Fibroblast of villous mesenchyme (primary cell): ENCODE measurements around the gene ABCA4. TPM values are rescaled to one million over a fixed set of nuclear protein-coding genes. Genes with fewer than 3 reads are reported as not detected.

ENCODE experiments used
- DNase-seq: peaks from one replicate; pipeline ENCODE4 v3.0.0-alpha.2; 2010; ENCODE audit warnings: low read depth
- H3K4me3 ChIP-seq: 2 replicates; pipeline ENCODE4 v1.5.1; 2011; ENCODE audit warnings: low read depth, mild to moderate bottlenecking, low read length
- CTCF ChIP-seq: IDR thresholded peaks from 2 replicates; pipeline ENCODE4 v1.5.1; 2012; ENCODE audit warnings: low read depth, mild to moderate bottlenecking, low read length; ENCODE audit not compliant: insufficient read depth
- total RNA-seq: library from RNA; depleted of rRNA; stranded (reverse); fragments of >200 nt; gene quantifications from 2 replicates; pipeline ENCODE4 v1.2.3, GENCODE V29; 2012

ABCA4 gene
- total RNA-seq, 1 donor = 0.43 TPM

DNA sequence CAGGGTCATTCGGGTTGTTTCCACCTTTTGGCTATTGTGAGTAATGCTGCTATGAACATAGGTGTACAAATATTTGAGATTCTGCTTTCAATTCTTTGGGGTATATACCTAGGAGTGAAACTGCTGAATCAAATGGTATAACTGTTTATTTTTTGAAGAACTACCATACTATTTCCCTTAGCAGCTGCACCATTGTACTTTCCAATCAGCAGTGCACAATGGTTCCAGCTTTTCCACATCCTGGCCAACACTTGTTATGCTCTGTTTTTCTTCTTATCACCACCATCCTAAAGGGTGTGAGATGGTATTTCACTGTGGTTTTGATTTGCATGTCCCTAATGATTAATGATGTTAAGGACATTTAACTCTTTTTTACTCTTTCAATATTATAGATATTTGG lies 3.6 kb upstream of the ABCA4 start:
- TF ChIP-seq CTCF = no peak
- H3K4me3 ChIP-seq = no peak overlapping the region
- no peak for DNase-seq

DNA sequence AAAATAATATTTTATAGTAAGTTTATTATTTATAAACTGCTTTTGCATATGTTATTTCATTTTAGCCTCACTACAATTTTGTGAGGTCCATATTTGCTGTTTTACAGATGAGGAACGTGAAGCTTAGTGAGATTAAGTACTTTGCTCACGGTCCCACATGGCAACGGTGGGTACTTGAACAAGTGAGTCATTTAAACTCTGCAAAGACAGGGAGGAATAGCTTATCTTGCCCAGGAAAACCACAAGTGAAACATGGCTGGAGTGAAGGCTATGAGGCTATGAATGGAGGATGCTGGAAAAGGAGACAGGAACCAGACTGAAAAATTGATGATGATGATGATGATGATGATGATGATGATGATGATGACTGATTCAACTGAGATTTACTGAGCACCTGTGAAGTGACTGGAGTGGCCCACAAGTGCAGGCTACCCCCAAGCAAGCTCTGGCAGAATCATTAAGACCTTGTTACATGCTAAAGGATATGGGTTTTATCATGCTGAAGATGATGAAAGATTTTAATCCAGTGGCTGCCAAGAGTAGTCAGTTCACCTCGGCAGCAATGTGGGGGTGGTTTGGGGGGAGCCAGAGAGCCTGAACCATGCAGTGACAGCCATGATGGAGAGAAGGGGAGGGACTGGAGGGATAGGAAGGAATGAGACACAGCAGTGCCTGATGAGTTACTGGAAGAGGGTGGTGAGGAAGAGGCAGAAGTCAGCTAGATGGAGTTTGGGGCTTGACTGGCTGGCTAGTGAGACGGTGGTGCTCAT lies 1.4 kb upstream of the ABCA4 start:
- TF ChIP-seq CTCF = no peak
- peak; percentile 41 for DNase-seq
- H3K4me3 ChIP-seq = no peak overlapping the region

DNA sequence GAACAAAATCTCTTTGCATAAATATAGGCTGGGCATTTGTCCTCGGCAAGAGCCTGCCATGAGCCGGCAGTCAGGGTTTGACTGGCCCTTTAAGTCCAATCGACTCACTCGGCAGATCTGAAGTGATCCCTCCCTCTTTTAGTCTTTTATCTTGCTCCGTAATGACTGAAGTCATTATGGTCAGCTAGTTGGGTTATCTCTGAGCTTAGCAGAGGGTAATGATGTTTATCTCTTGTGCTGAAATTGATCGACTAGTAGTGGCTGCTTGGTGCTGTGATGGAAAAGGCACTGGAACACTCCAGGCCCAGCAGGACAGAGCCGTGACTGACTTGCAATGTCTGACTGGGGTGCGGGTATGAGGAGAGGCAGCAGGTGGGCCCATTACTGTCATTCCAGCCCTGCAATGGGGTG lies 468 bp upstream of the ABCA4 start:
- DNase-seq = no peak
- no peak for TF ChIP-seq CTCF
- no peak overlapping the region for H3K4me3 ChIP-seq

- TF ChIP-seq CTCF = no peak
- H3K4me3 ChIP-seq = no peak overlapping the region
- no peak for DNase-seq
Observed at GRCh38 chr1:94120570-94120901, 412 bp downstream of the ABCA4 start.

DNA sequence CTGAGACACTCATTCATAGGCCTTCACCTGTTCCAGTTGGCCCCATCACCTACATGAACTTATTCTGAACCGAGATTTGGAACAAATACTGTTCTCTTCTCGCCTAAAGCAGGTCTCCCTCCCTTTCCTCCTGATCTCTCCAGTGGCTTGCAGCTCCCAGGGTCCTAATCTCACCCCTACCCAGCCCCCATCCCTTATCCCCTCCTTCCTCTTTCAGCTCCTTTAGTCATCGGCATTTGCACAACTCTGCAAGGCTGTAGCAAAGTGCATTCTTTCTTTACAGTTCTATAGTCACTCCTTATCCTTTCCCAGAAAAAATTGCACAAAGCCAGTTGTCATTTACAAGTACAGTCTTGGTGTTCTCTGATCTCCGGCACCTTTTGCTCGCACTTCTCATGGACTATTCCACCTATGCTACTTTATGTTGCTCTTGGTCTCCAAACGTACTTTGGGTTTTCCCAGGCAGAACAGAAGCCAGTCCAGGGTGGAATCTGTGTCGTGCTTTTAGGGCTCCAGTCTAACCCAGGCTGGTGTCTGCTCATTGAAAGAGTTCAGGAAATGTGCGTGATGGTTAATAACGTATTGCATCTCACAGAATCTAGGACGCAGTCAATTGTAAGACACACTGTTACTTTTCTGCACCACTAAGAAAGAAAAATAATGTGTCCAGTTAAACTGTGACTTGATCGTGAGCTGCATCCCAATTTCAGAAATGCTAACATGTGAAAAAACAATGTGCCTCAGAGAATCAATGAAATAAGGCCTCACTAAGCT lies 965 bp downstream of the ABCA4 start:
- TF ChIP-seq CTCF = no peak
- H3K4me3 ChIP-seq = no peak overlapping the region
- DNase-seq = no peak

DNA sequence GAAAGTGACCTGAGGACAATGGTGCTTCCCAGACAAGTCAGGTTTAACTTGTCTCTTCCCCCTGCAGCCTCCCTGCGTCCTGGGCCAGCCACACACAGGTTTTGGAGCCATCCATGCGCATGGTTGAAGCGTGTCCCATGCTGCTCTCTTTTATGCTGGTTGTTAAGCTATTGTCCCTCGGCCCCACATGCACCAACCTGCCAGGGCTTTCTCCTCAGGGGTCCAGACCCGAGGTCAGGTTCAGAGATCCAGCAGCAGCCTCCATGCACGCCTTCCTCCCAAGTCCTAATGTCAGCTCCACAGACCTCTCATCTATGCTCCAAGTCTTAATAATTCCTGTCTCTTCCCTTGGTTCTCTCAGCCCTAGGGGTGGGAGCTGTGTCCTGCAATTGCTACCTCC lies 1.6 kb downstream of the ABCA4 start:
- no peak for DNase-seq
- no peak overlapping the region for H3K4me3 ChIP-seq
- TF ChIP-seq CTCF = no peak
